IMR-90 (cell line): ENCODE results near the gene RAB26. TPM values are rescaled to one million over a fixed set of nuclear protein-coding genes. Genes with fewer than 3 reads are reported as not detected.

ENCODE experiments used
- ATAC-seq: fragments of 200-7000 bp; cut with Tn5 transposase; 2 replicates; pipeline ENCODE4 v1.9.1; 2020; ENCODE audit warnings: low read depth, mild to moderate bottlenecking, moderate library complexity
- BruUV-seq: library from RNA; stranded (reverse); fragments of 400-500 nt; replicated peaks from 2 replicates; lab custom pipeline; 2021; lab: Mats Ljungman, UMichigan
- CTCF ChIA-PET: fragments of 300-600 bp; formaldehyde crosslinking; extraction: SDS; loops from one replicate; lab custom pipeline; 2021; ENCODE audit warnings: antibody characterized with exemption; lab: Yijun Ruan, JAX
- POLR2A ChIA-PET: fragments of 300-600 bp; sonication (Branson Sonifier 250); formaldehyde crosslinking; loops from one replicate; lab custom pipeline; 2022; ENCODE audit warnings: antibody characterized with exemption; ENCODE audit not compliant: unreplicated experiment; lab: Charles Lee
- DNase-seq: peaks from one replicate; pipeline ENCODE4 v3.0.0; 2013
- H2AFZ ChIP-seq: replicated peaks from 2 replicates; pipeline ENCODE3; 2013; ENCODE audit warnings: low read length, mild to moderate bottlenecking; ENCODE audit not compliant: poor library complexity
- H2AK5ac ChIP-seq: 2 replicates; pipeline ENCODE4 v1.6.1; 2013; ENCODE audit warnings: low read depth, low read length, inconsistent platforms
- H2AK9ac ChIP-seq: replicated peaks from 2 replicates; pipeline ENCODE3; 2013; ENCODE audit warnings: mild to moderate bottlenecking, low read depth, low read length, moderate library complexity; ENCODE audit not compliant: poor library complexity
- H2BK120ac ChIP-seq: 2 replicates; pipeline ENCODE4 v1.6.1; 2013; ENCODE audit warnings: low read depth, low read length, inconsistent platforms
- H2BK15ac ChIP-seq: 3 replicates; pipeline ENCODE4 v1.6.1; 2013; ENCODE audit warnings: low read depth, low read length, inconsistent platforms
- H2BK20ac ChIP-seq: 2 replicates; pipeline ENCODE4 v1.6.1; 2013; ENCODE audit warnings: low read depth, mild to moderate bottlenecking, inconsistent platforms, low read length, moderate library complexity
- H2BK5ac ChIP-seq: 2 replicates; pipeline ENCODE4 v1.6.1; 2013; ENCODE audit warnings: mild to moderate bottlenecking, low read depth, low read length, inconsistent platforms; ENCODE audit not compliant: poor library complexity, severe bottlenecking
- H3K14ac ChIP-seq: replicated peaks from 2 replicates; pipeline ENCODE4 v1.6.1; 2013; ENCODE audit warnings: low read depth, low read length, inconsistent platforms
- H3K18ac ChIP-seq: 2 replicates; pipeline ENCODE4 v1.6.1; 2013; ENCODE audit warnings: low read depth, low read length, control low read depth
- H3K23ac ChIP-seq: 2 replicates; pipeline ENCODE4 v1.6.1; 2013; ENCODE audit warnings: low read depth, low read length, inconsistent platforms
- H3K27ac ChIP-seq: 2 replicates; pipeline ENCODE4 v1.5.1; 2013; ENCODE audit warnings: mild to moderate bottlenecking, control low read depth, low read length; ENCODE audit not compliant: insufficient read depth
- H3K27me3 ChIP-seq: 2 replicates; pipeline ENCODE4 v1.6.1; 2013; ENCODE audit warnings: low read length; ENCODE audit not compliant: control insufficient read depth, insufficient read depth
- H3K36me3 ChIP-seq: 2 replicates; pipeline ENCODE4 v1.6.1; 2013; ENCODE audit warnings: low read length, mixed read lengths; ENCODE audit not compliant: control insufficient read depth, insufficient read depth
- H3K4ac ChIP-seq: 2 replicates; pipeline ENCODE4 v1.6.1; 2013; ENCODE audit warnings: low read depth, low read length, inconsistent platforms
- H3K4me1 ChIP-seq: 2 replicates; pipeline ENCODE4 v1.6.1; 2013; ENCODE audit warnings: low read length, mixed read lengths; ENCODE audit not compliant: control insufficient read depth, insufficient read depth
- H3K4me2 ChIP-seq: 2 replicates; pipeline ENCODE4 v1.6.1; 2013; ENCODE audit warnings: low read depth, mild to moderate bottlenecking, control low read depth, low read length, moderate library complexity
- H3K4me3 ChIP-seq: 2 replicates; pipeline ENCODE4 v1.5.1; 2013; ENCODE audit warnings: low read depth, mild to moderate bottlenecking, control low read depth, low read length, moderate library complexity; ENCODE audit not compliant: insufficient read depth
- H3K56ac ChIP-seq: 2 replicates; pipeline ENCODE4 v1.6.1; 2013; ENCODE audit warnings: low read length, inconsistent platforms; ENCODE audit not compliant: insufficient read depth; ENCODE audit errors: extremely low read depth
- H3K79me1 ChIP-seq, 2 experiments: 2 replicates each; pipeline ENCODE4 v1.6.1; 2013; ENCODE audit warnings: low read length in 2 of 2, inconsistent platforms in 1 of 2, low read depth in 1 of 2
- H3K9ac ChIP-seq: 2 replicates; pipeline ENCODE4 v1.6.1; 2013; ENCODE audit warnings: low read depth, low read length, control low read depth
- H3K9me1 ChIP-seq: 2 replicates; pipeline ENCODE4 v1.6.1; 2013; ENCODE audit warnings: low read length, inconsistent platforms; ENCODE audit not compliant: insufficient read depth
- H3K9me3 ChIP-seq: 2 replicates; pipeline ENCODE4 v1.6.1; 2013; ENCODE audit warnings: low read length; ENCODE audit not compliant: control insufficient read depth, insufficient read depth
- H4K20me1 ChIP-seq: 2 replicates; pipeline ENCODE4 v1.6.1; 2013; ENCODE audit warnings: low read length, inconsistent platforms; ENCODE audit not compliant: insufficient read depth
- H4K5ac ChIP-seq: 2 replicates; pipeline ENCODE4 v1.6.1; 2013; ENCODE audit warnings: mild to moderate bottlenecking, low read depth, low read length, control low read depth
- H4K8ac ChIP-seq, 2 experiments: 2 replicates each; pipeline ENCODE4 v1.6.1; 2013; ENCODE audit warnings: low read depth in 2 of 2, low read length in 2 of 2, control low read depth in 1 of 2, inconsistent platforms in 1 of 2
- H4K91ac ChIP-seq: 2 replicates; pipeline ENCODE4 v1.6.1; 2013; ENCODE audit warnings: low read depth, low read length, inconsistent platforms; ENCODE audit not compliant: insufficient read depth
- CEBPB ChIP-seq: IDR thresholded peaks from 2 replicates; pipeline ENCODE4 v1.6.1; 2012; ENCODE audit warnings: low read depth, low read length, improper control_type of control experiment
- CHD1 ChIP-seq: IDR thresholded peaks from 2 replicates; pipeline ENCODE4 v1.6.1; 2012; ENCODE audit warnings: low read depth, low read length, improper control_type of control experiment
- FOS ChIP-seq: fragments of 150-350 bp; IDR thresholded peaks from 2 replicates; pipeline ENCODE4 v1.6.1; 2016; ENCODE audit warnings: low read depth, low read length
- MAZ ChIP-seq: IDR thresholded peaks from 2 replicates; pipeline ENCODE4 v1.6.1; 2012; ENCODE audit warnings: low read depth, mild to moderate bottlenecking, low read length, improper control_type of control experiment, moderate library complexity, borderline replicate concordance
- MXI1 ChIP-seq: IDR thresholded peaks from 2 replicates; pipeline ENCODE4 v1.6.1; 2012; ENCODE audit warnings: low read depth, mild to moderate bottlenecking, low read length, moderate library complexity, borderline replicate concordance
- NFE2L2 ChIP-seq: fragments of 150-350 bp; IDR thresholded peaks from 2 replicates; pipeline ENCODE4 v1.6.1; 2016; ENCODE audit warnings: low read depth, mild to moderate bottlenecking, low read length
- POLR2A ChIP-seq: IDR thresholded peaks from 2 replicates; pipeline ENCODE4 v1.6.1; 2012; ENCODE audit warnings: mild to moderate bottlenecking, low read depth, low read length
- RAD21 ChIP-seq: IDR thresholded peaks from 2 replicates; pipeline ENCODE4 v1.6.1; 2012; ENCODE audit warnings: low read length, improper control_type of control experiment
- RCOR1 ChIP-seq: IDR thresholded peaks from 2 replicates; pipeline ENCODE4 v1.6.1; 2012; ENCODE audit warnings: mild to moderate bottlenecking, low read length, improper control_type of control experiment; ENCODE audit not compliant: insufficient replicate concordance
- RFX5 ChIP-seq: IDR thresholded peaks from 2 replicates; pipeline ENCODE4 v1.8.0; 2012; ENCODE audit warnings: low read depth, mild to moderate bottlenecking, low read length, moderate library complexity
- SMC3 ChIP-seq: fragments of 150-350 bp; IDR thresholded peaks from 2 replicates; pipeline ENCODE4 v1.6.1; 2016; ENCODE audit warnings: low read depth, mild to moderate bottlenecking, antibody characterized with exemption, low read length, moderate library complexity
- WGBS, 2 experiments: methylation state at CpG; one replicate each; pipeline versions ENCODE4 v1.1.5 to v1.1.7; 2013; ENCODE audit warnings: missing lambda C conversion rate in 2 of 2; ENCODE audit not compliant: insufficient read length in 1 of 2; ENCODE audit errors: extremely low coverage in 2 of 2; 5-methylcytosine and 5-hydroxymethylcytosine counted together
- dilution Hi-C: fragments of 300-500 bp; cut with HindIII; formaldehyde crosslinking; loops from one replicate; pipeline ENCODE4 v1.14.3; 2018; ENCODE audit warnings: low sequenced_read_pairs; ENCODE audit not compliant: unreplicated experiment
- in situ Hi-C: fragments of 300-500 bp; cut with MboI; formaldehyde crosslinking; loops from 3 replicates; pipeline ENCODE4 v1.14.3; 2019; ENCODE audit warnings: low sequenced_read_pairs, inconsistent platforms, mixed read lengths
- intact Hi-C: fragments of 100-400 bp; cut with micrococcal nuclease; formaldehyde crosslinking; loops from 2 replicates; pipeline ENCODE4 v1.10.0; 2022
- polyA plus RNA-seq, 3 experiments: library from polyadenylated mRNA; depleted of rRNA; stranded (reverse); fragments of >200 nt; gene quantifications; 2 replicates each; pipeline ENCODE4 v1.2.3, GENCODE V29; 2012; ENCODE audit warnings: low replicate concordance in 1 of 3
- total RNA-seq: library from RNA; depleted of rRNA; stranded (reverse); fragments of >200 nt; gene quantifications from 2 replicates; pipeline ENCODE4 v1.2.3, GENCODE V29; 2012
- TF ChIP-seq, protein P1 (sequence below): fragments of 150-350 bp; IDR thresholded peaks from 2 replicates; pipeline ENCODE4 v1.6.1; 2016; ENCODE audit warnings: low read depth, mild to moderate bottlenecking, low read length, moderate library complexity, borderline replicate concordance
- TF ChIP-seq, protein P2 (sequence below): fragments of 150-350 bp; IDR thresholded peaks from 2 replicates; pipeline ENCODE4 v1.6.1; 2017; ENCODE audit warnings: mild to moderate bottlenecking, antibody characterized with exemption, low read length, low read depth
- TF ChIP-seq, protein P3 (sequence below): conservative IDR thresholded peaks from 2 replicates; pipeline ENCODE4 v1.5.1; 2012; ENCODE audit warnings: mild to moderate bottlenecking, low read depth, low read length, improper control_type of control experiment

RAB26 gene
- total and polyA plus RNA-seq, 2 of the 4 experiments (the other 2 are of a cell fraction) = 1.1 to 4.5 TPM

DNA sequence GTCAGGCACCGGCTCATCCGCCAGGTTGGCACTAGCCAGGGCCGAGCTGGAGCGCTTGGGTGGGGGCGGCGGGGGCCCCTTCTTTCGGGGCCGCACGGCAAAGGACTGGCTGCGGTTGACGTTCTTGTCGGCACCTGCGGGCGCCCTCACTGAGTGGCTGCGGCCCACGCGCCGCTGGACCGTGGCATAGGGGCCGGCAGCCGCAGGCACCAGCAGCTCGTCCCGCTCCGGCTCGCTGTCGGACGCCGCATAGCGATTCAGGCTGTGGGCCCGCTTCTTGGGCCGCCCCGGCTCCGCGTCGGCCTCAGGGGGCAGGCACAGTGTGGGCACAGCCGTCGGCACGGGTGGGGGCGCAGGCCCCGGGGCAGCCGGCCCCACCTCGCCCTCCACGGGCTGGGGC is 32.0 kb downstream of the RAB26 start:
- Histone ChIP-seq H3K4ac (no peak overlapping the region), H3K14ac (no peak overlapping the region), H4K20me1 (peaks cover 7% of the 10 kb centered on the region; the same call in 1 of the 2 replicates), H3K9me3 (no peaks in the 10 kb centered on the region), H3K27me3 (no peaks in the 10 kb centered on the region; the same call in 1 of the 2 replicates), H3K23ac (no peak overlapping the region), H3K36me3 (peaks cover 22% of the 10 kb centered on the region), H3K4me2 (no peak overlapping the region), H4K8ac (no peak overlapping the region), H3K79me1 (no peaks in the 10 kb centered on the region), H3K9me1 (peaks cover 3% of the 10 kb centered on the region; the same call in 1 of the 2 replicates), H2BK20ac (no peak overlapping the region), H2BK15ac (no peak overlapping the region), H3K4me1 (no peaks in the 10 kb centered on the region), H3K9ac (no peak overlapping the region), H4K5ac (no peak overlapping the region), H2AFZ (no peak overlapping the region), H3K18ac (no peak overlapping the region), H2AK9ac (no peak overlapping the region), H2AK5ac (no peak overlapping the region), H3K4me3 (no peak overlapping the region), H3K56ac (no peak overlapping the region), H2BK5ac (no peak overlapping the region), H3K27ac (no peak overlapping the region), H4K91ac (no peak overlapping the region), H2BK120ac (no peak overlapping the region)
- no peak for ATAC-seq
- intact Hi-C loops = no loop called here
- ChIA-PET POLR2A (no interaction called here), CTCF (no interaction called here)
- in situ Hi-C loops = no loop called here
- no peak for DNase-seq
- no TSS peak for BruUV-seq
- WGBS, 2 experiments = 99% methylated on average over 23 of the region's 43 CpGs; no CpG with 5 or more reads in 1 of the 2 experiments
- dilution Hi-C loops = no loop called here
- TF ChIP-seq NFE2L2 (no peak), FOS (no peak), CEBPB (no peak), MXI1 (no peak), POLR2A (no peak), RCOR1 (no peak), SMC3 (no peak), RFX5 (no peak), CHD1 (no peak), RAD21 (no peak), MAZ (no peak)
- TF ChIP-seq, protein P1, sequence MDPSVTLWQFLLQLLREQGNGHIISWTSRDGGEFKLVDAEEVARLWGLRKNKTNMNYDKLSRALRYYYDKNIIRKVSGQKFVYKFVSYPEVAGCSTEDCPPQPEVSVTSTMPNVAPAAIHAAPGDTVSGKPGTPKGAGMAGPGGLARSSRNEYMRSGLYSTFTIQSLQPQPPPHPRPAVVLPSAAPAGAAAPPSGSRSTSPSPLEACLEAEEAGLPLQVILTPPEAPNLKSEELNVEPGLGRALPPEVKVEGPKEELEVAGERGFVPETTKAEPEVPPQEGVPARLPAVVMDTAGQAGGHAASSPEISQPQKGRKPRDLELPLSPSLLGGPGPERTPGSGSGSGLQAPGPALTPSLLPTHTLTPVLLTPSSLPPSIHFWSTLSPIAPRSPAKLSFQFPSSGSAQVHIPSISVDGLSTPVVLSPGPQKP = no peak
- TF ChIP-seq, protein P2, sequence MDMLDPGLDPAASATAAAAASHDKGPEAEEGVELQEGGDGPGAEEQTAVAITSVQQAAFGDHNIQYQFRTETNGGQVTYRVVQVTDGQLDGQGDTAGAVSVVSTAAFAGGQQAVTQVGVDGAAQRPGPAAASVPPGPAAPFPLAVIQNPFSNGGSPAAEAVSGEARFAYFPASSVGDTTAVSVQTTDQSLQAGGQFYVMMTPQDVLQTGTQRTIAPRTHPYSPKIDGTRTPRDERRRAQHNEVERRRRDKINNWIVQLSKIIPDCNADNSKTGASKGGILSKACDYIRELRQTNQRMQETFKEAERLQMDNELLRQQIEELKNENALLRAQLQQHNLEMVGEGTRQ = no peak
- TF ChIP-seq, protein P3, sequence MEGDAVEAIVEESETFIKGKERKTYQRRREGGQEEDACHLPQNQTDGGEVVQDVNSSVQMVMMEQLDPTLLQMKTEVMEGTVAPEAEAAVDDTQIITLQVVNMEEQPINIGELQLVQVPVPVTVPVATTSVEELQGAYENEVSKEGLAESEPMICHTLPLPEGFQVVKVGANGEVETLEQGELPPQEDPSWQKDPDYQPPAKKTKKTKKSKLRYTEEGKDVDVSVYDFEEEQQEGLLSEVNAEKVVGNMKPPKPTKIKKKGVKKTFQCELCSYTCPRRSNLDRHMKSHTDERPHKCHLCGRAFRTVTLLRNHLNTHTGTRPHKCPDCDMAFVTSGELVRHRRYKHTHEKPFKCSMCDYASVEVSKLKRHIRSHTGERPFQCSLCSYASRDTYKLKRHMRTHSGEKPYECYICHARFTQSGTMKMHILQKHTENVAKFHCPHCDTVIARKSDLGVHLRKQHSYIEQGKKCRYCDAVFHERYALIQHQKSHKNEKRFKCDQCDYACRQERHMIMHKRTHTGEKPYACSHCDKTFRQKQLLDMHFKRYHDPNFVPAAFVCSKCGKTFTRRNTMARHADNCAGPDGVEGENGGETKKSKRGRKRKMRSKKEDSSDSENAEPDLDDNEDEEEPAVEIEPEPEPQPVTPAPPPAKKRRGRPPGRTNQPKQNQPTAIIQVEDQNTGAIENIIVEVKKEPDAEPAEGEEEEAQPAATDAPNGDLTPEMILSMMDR = no peak
